ENCODE measurements around the gene AMIGO2. TPM values are rescaled to one million over a fixed set of nuclear protein-coding genes. Genes with fewer than 3 reads are reported as not detected.

The AMIGO2 gene
- total RNA-seq, 4 donors from 2014 or later, result 1.4 to 2.7 (median 2.3) TPM

- TF ChIP-seq POLR2A (IDR thresholded peaks at IDR 0.05) (no peak), CTCF (IDR thresholded peaks at IDR 0.05) (no peak), POLR2AphosphoS5 (IDR thresholded peaks at IDR 0.05) (no peak), EP300 (IDR thresholded peaks at IDR 0.05) (no peak)
- Histone ChIP-seq H3K27me3 (no peaks in the 10 kb centered on the region), H3K4me3 (no peak overlapping the region), H3K36me3 (no peaks in the 10 kb centered on the region), H3K9me3 (no peaks in the 10 kb centered on the region), H3K4me1 (peaks cover 4% of the 10 kb centered on the region), H3K27ac (no peak overlapping the region)
- DNase-seq (ENCODE audit: low spot score in 2 of 2), result no peak
- 63% methylated on average over 3 of the region's 3 CpGs for WGBS
Measured at GRCh38 chr12:47095446-47096236, 15.9 kb upstream of the AMIGO2 start.

GRCh38 chr12:47094804-47095203 lies 15.0 kb upstream of the AMIGO2 start:
- H3K4me1 ChIP-seq, result peaks cover 4% of the 10 kb centered on the region
- no peaks in the 10 kb centered on the region for H3K36me3 ChIP-seq
- no peaks in the 10 kb centered on the region for H3K9me3 ChIP-seq
- TF ChIP-seq CTCF (IDR thresholded peaks at IDR 0.05) (no peak), POLR2AphosphoS5 (IDR thresholded peaks at IDR 0.05) (no peak), EP300 (IDR thresholded peaks at IDR 0.05) (no peak)
- no peak overlapping the region for H3K4me3 ChIP-seq
- H3K27ac ChIP-seq, result no peak overlapping the region
- 95% methylated on average over 4 of the region's 4 CpGs for WGBS
- DNase-seq (ENCODE audit: low spot score in 2 of 2), result no peak
- H3K27me3 ChIP-seq, result no peaks in the 10 kb centered on the region

GRCh38 chr12:47091009-47091408 lies 11.2 kb upstream of the AMIGO2 start:
- no peaks in the 10 kb centered on the region for H3K9me3 ChIP-seq
- DNase-seq (ENCODE audit: low spot score in 2 of 2), result no peak
- H3K27ac ChIP-seq, result no peak overlapping the region
- peaks cover 25% of the 10 kb centered on the region for H3K4me1 ChIP-seq
- no peaks in the 10 kb centered on the region for H3K27me3 ChIP-seq
- WGBS, result 94% methylated on average over 2 of the region's 2 CpGs
- H3K36me3 ChIP-seq, result no peaks in the 10 kb centered on the region
- no peak for TF ChIP-seq EP300 (IDR thresholded peaks at IDR 0.05)
- no peak for TF ChIP-seq POLR2AphosphoS5 (IDR thresholded peaks at IDR 0.05)
- TF ChIP-seq POLR2A (IDR thresholded peaks at IDR 0.05), result no peak
- no peak for TF ChIP-seq CTCF (IDR thresholded peaks at IDR 0.05)
- H3K4me3 ChIP-seq, result no peak overlapping the region

GRCh38 chr12:47088021-47088944 lies 8.5 kb upstream of the AMIGO2 start:
- Histone ChIP-seq H3K36me3 (no peaks in the 10 kb centered on the region), H3K27me3 (no peaks in the 10 kb centered on the region), H3K9me3 (no peaks in the 10 kb centered on the region), H3K4me1 (peaks cover 41% of the 10 kb centered on the region), H3K4me3 (no peak overlapping the region), H3K27ac (peak overlapping the region; percentile 36)
- 41% methylated on average over 7 of the region's 7 CpGs for WGBS
- TF ChIP-seq CTCF (IDR thresholded peaks at IDR 0.05), result no peak
- TF ChIP-seq POLR2AphosphoS5 (IDR thresholded peaks at IDR 0.05), result no peak
- no peak for TF ChIP-seq EP300 (IDR thresholded peaks at IDR 0.05)
- TF ChIP-seq POLR2A (IDR thresholded peaks at IDR 0.05), result no peak
- DNase-seq (ENCODE audit: low spot score in 2 of 2), result no peak

Measured in suprapubic skin (tissue), 4 donors.